C4-2B (cell line): ENCODE results near the gene COL23A1.

Source experiments
- H3K27ac ChIP-seq: fragments of 450-650 bp; 2 replicates; pipeline ENCODE4 v1.5.1; 2017
- ZFX ChIP-seq: fragments of 450-650 bp; IDR thresholded peaks from 2 replicates; pipeline ENCODE4 v1.6.1; 2017
- TF ChIP-seq, protein P1 (sequence below): fragments of 450-650 bp; conservative IDR thresholded peaks from 2 replicates; pipeline ENCODE4 v1.5.1; 2017; ENCODE audit warnings: mild to moderate bottlenecking

COL23A1 gene

DNA sequence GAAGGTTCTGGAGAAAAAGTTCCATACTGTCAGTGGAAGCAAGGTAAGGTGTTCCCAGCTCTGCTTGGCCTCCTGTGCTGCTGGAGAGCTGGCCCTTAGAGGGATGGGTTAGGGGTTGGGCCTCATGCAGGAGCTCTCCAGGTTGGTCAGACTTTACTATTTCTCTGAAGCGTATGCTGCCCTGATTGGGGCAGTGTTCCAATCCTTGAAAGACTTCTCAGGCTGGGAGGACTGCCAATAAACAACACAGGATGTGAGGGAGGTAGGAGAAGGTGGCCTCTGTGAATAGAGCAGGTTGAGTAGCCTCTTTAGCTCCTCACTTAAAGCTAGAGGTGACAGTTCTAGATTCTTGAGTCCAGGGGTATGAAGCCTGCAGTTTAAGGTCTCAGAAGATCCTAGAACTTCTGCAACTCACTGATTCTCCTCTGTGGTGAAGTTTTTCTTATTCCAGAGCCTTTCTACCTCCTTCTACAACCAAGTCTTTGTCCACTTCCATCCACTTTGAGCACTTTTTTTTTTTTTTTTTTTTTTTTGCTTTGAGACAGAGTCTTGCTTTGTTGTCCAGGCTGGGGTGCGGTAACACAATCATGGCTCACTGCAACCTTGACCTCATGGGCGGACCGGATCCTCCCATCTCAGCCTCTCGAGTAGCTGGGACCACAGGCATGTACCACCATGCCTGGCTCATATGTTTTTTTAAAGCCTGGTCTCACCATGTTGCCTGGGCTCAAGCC lies 382.8 kb downstream of the COL23A1 start:
- H3K27ac ChIP-seq, result peak overlapping the region; percentile 98
- no peak for TF ChIP-seq ZFX
- TF ChIP-seq, protein P1, sequence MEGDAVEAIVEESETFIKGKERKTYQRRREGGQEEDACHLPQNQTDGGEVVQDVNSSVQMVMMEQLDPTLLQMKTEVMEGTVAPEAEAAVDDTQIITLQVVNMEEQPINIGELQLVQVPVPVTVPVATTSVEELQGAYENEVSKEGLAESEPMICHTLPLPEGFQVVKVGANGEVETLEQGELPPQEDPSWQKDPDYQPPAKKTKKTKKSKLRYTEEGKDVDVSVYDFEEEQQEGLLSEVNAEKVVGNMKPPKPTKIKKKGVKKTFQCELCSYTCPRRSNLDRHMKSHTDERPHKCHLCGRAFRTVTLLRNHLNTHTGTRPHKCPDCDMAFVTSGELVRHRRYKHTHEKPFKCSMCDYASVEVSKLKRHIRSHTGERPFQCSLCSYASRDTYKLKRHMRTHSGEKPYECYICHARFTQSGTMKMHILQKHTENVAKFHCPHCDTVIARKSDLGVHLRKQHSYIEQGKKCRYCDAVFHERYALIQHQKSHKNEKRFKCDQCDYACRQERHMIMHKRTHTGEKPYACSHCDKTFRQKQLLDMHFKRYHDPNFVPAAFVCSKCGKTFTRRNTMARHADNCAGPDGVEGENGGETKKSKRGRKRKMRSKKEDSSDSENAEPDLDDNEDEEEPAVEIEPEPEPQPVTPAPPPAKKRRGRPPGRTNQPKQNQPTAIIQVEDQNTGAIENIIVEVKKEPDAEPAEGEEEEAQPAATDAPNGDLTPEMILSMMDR, result no peak

GRCh38 chr5:178206166-178207101 lies 383.8 kb downstream of the COL23A1 start:
- no peak for TF ChIP-seq ZFX
- TF ChIP-seq, protein P1, result no peak
- H3K27ac ChIP-seq, result peak overlapping the region; percentile 98

DNA sequence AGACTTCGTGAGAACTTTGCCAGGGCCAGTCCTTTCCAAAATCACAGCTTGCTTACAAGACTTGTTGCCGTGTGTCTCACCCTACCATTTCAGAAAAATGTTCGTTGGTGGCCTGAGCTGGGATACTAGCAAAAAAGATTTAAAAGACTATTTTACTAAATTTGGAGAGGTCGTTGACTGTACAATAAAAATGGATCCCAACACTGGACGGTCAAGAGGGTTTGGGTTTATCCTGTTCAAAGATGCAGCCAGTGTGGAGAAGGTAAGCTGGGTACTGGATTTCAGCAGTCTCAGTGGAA lies 384.5 kb downstream of the COL23A1 start:
- TF ChIP-seq, protein P1, result no peak
- no peak for TF ChIP-seq ZFX
- peak overlapping the region; percentile 98 for H3K27ac ChIP-seq

DNA sequence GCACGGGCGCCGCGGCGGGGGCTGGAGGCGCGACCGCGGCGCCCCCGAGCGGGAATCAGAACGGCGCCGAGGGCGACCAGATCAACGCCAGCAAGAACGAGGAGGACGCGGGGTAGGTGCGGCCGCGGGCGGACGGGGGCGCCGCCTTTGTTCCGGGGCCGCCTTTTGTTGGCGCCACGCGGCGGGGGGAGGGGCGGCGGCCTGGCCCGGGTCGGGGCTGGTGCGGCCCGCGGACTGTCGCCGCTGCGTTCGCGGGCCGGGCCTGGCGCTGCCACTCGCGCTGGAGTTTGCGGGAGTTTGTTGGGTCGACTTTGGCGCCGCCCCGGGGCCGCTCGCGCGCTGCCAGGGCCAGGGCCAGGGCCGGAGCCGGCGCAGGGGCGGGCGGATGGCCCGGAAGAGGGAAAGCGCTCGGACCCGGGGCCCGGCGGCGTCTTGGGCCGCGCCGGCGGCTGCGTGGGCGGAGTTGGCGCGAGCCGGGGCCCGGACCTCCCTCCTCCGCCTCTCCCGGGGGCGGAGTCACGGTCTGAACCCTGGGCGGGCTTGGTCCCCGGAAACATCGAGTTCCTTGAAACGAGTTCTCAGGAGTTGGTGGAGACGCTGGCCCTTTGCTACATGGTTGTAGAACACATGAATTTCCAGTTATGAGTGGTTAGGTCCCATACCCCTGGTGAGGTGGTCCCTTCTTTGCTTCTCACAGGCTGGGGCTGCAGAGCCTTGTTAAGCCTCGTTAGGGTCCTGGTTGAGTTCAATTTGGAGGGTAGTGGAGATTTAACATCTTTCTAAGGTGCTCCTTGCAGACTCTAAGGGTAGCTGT lies 385.1 kb downstream of the COL23A1 start:
- TF ChIP-seq, protein P1, result no peak; the same call in 1 of the 2 replicates
- TF ChIP-seq ZFX, result peak; percentile 91
- H3K27ac ChIP-seq, result peak overlapping the region; percentile 98

- H3K27ac ChIP-seq, result peak within 1 kb of the TSS; percentile 98
- TF ChIP-seq ZFX, result no peak
- TF ChIP-seq, protein P1, result no peak
Observed at GRCh38 chr5:178204182-178204934, 385.8 kb downstream of the COL23A1 start, which contains the start of gene HNRNPAB. TSS of gene HNRNPAB (plus strand) at chr5:178204533. CDS start at chr5:178204838, 305 bp downstream.

DNA sequence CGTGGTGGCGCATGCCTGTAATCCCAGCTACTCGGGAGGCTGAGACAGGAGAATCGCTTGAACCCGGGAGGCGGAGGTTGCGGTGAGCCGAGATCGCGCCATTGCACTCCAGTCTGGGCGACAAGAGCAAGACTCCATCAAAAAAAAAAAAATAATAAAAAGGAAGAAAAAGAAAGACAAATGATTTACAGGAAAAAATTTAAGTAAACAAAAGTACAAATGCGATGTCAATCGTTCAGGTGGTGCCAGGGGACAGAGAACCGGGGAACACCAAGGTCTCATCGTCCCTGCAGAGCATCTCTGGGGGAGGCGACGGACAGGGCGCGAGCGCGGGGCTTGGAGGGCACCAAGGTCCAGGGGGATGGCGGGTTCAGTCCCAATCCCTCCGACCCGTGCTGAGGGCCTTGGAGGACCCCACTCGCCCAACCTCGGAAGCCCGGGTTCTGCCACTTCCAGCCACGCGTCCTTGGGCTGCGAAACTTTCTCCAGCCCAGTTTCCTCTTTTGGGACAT lies 386.5 kb downstream of the COL23A1 start:
- H3K27ac ChIP-seq, result peak overlapping the region; percentile 98
- TF ChIP-seq, protein P1, result no peak
- TF ChIP-seq ZFX, result no peak
